Frontal cortex (tissue), 4 donors: ENCODE data around the gene QRSL1. TPM values are rescaled to one million over a fixed set of nuclear protein-coding genes. Genes with fewer than 3 reads are reported as not detected.

Source experiments
- DNase-seq, 2 donors: peaks; one replicate each; pipeline ENCODE4 v3.0.0; 2012; ENCODE audit warnings: low spot score in 2 of 2
- FAIRE-seq: peaks from 2 replicates; lab custom pipeline; 2012; peaks lifted over from hg19 to GRCh38; lab: Jason Lieb, UNC
- small RNA-seq: library from RNA; depleted of rRNA; stranded (forward); fragments of <200 nt; gene quantifications from one replicate; pipeline ENCODE3, GENCODE V24; 2014
- total RNA-seq: library from RNA; depleted of rRNA; stranded (reverse); fragments of >200 nt; gene quantifications from one replicate; pipeline ENCODE4 v1.2.3, GENCODE V29; 2014
- donor health status: control.
- donor health status: control.
- donor health status: control.

The QRSL1 gene
- total RNA-seq, 1 donor from 2014 or later, result 17.5 TPM

DNA sequence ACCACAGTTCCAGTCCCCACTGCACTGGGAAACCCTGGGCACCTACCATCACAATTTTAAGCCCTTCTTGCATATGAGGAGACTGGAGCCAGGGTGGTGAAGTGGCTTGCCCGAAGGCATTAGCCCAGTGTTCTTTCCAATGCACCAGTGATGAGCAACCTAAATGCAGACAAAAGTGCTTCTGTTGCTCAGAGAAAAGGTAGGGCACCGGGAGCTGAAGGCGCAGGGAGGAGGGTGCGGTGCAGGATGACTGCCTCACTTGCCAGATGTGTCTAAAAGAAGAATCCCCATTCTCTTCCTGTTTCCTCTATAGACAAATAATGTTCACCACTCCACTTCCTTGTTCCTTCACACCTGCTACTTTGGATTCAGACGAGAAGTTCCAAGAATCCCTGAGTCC, 86.5 kb downstream of the QRSL1 start:
- DNase-seq, result no peak
- FAIRE-seq, result no peak

DNA sequence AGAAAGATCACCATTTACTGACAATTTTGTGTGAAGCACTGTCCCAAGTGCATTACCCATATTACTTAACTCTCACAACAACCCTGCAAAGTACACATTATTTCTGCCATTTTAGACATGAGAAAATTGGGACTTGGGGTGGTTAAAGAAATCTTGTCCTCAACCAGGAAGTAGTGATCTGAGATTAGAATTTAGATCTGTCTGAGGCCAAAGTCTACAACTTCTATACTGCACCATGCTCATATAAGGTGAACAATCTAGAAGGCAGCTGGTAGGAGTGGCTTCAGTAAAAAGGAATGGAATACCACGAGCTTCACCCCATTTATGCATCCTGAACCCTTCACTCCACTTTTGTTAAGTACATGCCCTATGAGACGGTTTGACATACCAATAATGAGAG, 87.6 kb downstream of the QRSL1 start:
- no peak for DNase-seq
- no peak for FAIRE-seq

Small RNAs within 50 kb of the gene (small RNA-seq; reads per million reads assigned to genes)
- not detected for gene RNU6-527P

Other genes starting within 250 kb of the QRSL1 start
- gene RTN4IP1, start 80 bp upstream of the QRSL1 start, total RNA-seq, result 11.4 TPM